Activated CD8-positive, alpha-beta memory T cell treated with anti-CD3 and anti-CD28 coated beads for 24 hours (primary cell): ENCODE results near the gene LPXN.
"Not testable (repeated sequence)": the region's sequence is repeated elsewhere in the genome, so short reads cannot be mapped to it uniquely, and the experiment has no call there.

Source experiments
- DNase-seq: peaks from one replicate; pipeline ENCODE4 v3.0.0-alpha.2; 2020

The LPXN gene

DNA sequence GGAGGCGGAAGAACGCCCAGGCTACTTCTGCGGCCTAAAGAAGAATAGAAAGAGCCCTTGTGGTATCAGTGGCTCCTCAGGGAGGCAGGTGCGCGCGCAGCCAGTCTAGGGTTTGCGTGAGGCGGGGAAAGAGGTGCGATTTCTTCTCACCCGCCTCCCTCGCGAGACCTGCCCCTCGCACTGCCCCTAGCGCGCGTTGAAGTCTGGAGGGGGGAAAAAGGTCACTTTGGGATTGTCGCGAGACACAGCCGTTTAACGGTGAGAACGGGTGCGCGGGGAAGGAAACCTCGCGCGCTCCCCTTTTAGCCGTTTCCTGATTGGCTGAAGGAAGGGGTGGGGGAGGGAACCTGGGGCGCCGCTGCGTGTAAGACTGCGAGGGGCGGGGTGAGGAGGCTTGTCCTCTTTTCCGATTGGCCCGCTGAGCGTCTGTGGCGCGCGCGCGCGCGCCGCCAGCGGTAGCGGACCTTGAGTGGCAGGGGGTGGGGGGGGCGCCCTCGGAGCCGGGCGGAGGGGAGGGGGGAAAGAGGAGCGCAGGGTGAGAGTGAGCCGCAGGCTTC, 3.1 kb upstream of the LPXN start, which contains the start of gene ZFP91:
Gene ZFP91, plus strand, starts transcription at position 429 of the 557 bp plus-strand sequence. CDS start 219 bp downstream, outside the sequence.
- DNase-seq = peak; percentile 97

DNA sequence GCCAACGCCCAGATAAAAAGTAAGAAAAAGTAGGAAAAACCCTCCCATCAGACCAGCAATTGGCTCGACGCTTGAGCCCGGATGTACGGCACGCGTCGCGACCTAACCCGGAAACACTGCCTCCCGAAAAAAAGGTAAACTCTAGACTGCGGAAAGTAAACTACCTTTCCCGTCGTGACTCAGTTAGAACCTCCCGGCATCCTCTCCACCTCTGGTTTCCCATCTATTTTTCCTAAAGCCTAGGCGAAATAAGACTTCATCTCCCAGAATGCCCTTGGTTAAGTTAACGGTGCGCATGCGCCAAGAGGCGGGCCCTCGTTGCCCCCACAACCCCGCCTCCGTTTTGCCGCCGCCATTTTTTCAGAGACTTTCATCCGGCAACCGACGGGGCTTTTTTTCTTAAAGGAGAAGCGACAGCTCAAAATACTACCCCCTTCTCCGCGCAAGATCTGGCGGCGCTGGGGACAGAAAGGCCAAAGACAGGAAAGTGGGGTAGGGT, 2.5 kb upstream of the LPXN start:
- peak; percentile 95 for DNase-seq

- DNase-seq = peak; percentile 93
These were observed 2.0 kb upstream of the LPXN start for GRCh38 chr11:58577555-58578135.

DNA sequence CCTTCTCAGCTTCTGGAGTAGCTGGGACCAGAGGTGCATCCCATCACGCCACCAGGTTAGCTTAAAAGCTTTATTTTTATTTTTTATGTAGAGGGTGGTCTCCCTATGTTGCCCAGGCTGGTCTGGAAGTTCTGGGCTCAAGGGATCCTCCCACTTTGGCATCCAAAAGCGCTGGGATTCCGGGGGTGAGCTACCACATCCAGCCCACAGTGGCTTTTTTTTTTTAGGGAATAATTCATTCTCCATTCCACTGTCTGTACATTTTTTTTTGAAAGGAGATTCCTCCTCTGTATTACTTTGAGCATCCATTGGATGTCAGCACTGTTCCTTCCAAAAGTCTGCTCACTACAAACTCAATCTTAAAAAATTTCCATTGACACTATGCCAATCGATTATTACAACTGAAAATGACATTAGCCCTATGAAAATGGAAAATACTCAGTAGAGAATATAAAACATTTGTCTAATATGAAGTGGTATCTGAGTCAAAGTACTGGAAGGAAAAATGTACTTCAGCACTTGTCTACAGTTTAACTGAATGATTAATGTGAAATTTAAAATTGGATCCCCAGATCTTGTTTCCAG, 1.3 kb upstream of the LPXN start:
- DNase-seq = no peak

- DNase-seq = no peak
These were observed 775 bp downstream of the LPXN start for GRCh38 chr11:58574881-58575280.

DNA sequence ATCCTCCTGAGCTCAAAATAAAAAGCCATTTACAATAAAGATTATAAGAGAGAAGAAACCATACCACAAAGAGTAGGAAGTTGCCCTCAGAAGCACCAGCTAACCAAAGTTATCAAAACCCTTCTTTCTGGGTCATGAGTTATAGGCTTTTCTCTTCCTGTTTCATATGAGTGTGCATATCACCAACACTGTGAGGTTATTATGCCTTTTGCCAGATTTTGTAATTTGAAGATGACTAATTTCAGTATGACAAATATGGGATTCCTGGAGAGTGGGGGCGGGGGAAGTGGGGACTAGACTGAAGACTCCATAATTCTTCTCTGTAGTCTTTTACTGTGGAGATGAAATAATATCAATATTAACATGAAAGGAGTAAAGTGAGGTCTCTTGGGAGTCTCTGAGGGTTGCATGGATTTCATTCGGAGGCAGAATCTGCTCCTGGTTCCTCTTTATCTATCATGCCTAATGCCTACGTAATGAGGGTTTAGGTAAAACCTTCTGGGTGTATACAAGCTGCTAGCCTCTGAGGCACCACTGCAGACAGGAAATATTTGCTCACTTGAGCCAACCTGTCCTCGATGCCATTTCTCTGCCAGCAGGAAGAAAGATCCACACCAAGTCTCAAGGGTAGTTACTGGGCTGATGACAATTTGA, 2.1 kb downstream of the LPXN start:
- DNase-seq = peak; percentile 83

DNA sequence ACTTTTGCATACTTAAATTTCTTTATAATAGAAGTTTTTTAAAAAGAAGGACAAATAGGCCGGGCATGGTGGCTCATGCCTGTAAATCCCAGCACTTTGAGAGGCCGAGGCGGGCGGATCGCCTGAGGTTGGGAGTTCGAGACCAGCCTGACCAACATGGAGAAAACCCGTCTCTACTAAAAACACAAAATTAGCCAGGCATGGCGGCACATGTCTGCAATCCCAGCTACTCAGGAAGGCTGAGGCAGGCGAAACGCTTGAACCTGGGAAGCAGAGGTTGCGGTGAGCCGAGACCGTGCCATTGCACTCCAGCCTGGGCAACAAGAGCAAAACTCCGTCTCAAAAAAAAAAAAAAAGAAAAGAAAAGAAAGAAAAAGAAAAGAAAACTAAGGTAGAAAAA, 2.8 kb downstream of the LPXN start:
- not testable (repeated sequence) for DNase-seq

GRCh38 chr11:58567889-58568512, 7.7 kb downstream of the LPXN start:
- peak; percentile 86 for DNase-seq

DNA sequence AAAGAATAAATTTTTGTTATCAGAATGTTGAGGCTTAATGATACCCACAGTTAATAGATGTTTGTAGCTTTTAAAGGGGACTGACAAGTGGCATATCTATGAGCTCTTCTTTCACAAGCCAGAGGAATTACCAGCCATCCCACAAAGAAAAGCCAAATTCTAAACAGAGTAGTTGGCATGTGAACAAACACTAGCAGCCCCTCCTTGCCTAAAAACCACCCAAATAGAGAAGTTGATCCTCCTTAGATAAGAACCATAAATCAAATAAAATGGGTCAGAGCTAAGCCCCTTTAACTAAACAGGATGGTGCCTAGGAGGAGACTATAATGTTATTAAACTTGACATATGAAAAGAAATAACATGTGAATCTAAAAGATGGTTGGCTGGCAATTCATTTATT, 11.4 kb downstream of the LPXN start:
- no peak for DNase-seq

- no peak for DNase-seq
These were observed 13.3 kb downstream of the LPXN start for GRCh38 chr11:58562375-58562800.

DNA sequence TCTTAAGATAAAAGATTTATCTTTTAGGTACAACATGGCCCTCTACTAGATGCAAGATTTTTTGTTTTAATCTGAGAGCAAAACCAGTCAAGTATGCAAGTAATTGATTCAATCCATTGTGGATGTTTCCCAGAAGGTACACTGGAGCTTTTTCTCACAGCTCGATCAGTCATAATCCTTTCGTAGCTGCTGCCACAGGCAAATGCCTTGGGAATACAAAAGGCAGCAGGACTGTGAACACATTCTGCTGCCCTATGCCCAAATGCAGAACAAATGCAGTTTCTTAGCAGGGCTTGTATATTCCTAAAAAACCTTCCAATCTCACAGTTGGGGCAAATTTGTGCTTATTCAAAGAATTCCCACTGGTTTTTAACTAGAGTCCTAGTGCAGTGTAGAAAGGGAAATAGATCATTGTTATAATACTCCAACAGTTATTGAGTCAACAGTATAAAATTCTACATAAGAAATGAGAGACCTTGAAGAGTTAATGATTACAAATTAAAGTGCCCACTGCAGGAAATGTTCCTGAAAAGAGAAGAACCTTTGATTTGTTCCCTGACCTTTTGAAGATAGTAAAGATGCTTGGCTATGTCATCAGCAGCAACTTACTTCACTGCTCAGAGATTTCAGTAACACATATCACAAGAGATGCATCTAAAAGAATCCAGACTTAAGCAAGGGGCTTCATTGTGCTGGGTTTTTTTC, 14.1 kb downstream of the LPXN start:
- DNase-seq = no peak

DNA sequence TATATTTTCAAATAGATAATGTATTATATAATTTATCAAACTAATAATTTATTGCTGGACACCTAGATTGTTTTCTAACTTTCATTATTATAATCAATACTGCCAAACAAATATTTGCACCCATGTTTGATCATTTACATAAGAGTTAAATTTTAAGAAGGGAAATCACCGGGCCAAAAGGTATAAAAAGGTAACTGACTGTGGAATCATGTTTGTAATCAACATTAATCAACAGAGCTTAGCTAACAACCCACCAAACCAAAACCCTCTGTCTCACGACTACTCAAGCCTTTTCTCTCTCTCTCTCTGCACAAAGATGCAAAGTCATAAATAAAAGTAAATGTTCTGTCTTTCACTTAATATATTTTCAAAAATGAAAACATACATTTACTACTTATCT, 14.8 kb downstream of the LPXN start:
- no peak for DNase-seq

DNA sequence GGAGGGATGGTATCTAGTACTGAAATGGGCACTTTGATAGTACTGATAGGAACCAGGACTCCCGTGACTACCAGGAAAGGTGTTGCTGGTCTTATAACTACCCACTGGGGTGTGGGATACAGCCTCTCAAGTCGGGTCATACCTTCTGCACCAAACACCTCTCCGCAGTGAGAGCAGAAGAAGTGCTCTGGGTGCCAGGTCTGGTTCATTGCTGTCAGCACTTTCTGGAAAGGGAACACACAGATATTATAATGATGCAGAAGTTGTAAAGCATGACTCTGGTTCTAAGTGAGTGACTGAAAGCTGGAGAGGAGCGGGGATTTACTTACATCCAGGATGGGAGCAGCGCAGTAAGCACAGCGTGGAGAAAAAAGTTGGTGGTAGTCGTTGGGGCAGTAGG, 26.0 kb downstream of the LPXN start:
- no peak for DNase-seq

- no peak for DNase-seq
These were observed 28.8 kb downstream of the LPXN start for GRCh38 chr11:58546841-58547240.

DNA sequence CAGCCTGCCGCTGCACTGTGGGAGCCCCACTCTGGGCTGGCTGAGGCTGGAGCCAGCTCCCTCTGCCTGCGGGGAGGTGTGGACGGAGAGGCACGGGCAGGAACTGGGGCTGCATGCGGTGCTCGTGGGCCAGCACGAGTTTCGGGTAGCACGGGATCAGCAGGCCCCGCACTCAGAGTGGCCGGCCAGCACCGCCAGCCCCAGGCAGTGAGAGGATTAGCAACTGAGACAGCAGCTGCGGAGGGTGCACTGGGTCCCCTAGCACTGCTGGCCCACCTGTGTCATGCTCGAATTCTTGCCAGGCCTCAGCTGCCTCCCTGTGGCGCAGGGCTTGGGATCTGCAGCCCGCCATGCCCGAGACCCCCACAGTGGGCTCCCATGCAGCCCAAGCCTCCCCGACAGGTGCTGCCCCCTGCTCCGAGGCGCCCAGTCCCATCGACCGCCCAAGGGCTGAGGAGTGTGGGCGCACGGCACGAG, 43.8 kb downstream of the LPXN start:
- DNase-seq = no peak

DNA sequence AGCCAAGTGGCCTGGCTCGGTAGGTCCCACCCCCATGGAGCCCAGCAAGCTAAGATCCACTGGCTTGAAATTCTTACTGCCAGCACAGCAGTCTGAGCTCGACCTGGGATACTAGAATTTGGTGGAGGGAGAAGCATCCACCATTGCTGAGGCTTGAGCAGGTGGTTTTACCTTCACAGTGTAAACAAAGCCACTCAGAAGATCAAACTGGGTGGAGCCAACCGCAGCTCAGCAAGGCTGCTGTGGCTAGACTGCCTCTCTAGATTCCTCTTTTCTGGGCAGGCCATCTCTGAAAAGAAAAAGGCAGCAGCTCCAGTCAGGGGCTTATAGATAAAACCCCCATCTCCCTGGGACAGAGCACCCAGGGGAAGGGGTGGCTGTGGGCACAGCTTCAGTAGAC, 45.4 kb downstream of the LPXN start:
- no peak for DNase-seq

- DNase-seq = no peak
These were observed 48.2 kb downstream of the LPXN start for GRCh38 chr11:58527429-58527828.

GRCh38 chr11:58526721-58527120, 48.9 kb downstream of the LPXN start:
- no peak for DNase-seq

GRCh38 chr11:58525037-58525614, 50.5 kb downstream of the LPXN start:
- no peak for DNase-seq

DNA sequence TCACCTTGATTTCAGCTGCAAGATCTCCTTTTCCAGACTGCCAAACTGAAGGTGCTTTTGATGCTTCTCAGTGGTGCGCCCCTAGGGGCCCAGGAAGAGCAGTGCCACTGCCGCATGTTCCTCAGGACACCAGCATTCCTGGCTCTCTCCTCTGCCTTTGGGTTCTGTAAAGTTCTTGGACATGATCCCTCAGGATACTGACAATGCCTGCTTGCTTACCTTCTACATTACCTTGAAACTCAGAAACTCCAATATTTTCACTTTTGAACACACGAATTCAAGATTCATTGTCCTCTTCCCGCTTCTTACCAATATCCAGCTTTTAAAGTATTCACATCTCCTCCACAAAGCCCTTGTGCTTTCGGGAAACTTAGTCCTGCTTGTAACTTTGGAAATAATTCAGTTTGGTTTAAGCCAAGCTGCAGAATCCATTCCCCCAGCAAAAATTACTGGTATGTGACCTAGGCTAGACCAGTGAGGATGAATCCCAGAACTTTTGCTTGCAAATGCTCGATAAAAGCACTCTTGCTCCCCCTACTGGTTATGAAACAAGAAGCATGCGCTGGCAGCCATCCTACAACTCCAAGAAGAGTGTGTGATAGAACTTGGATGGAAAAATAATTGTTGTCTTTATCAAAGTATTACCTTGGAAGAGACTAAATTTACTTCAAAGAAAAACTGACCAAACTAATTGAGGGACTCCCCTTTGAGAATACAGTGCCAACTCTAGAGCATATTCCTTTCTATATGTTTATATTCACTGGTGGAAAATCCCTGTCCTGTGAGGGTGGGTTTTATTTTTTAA, 51.2 kb downstream of the LPXN start:
- peak; percentile 72 for DNase-seq

GRCh38 chr11:58513747-58514367, 61.8 kb downstream of the LPXN start:
- DNase-seq = no peak
